ENCODE measurements around the gene ERG28. TPM values are rescaled to one million over a fixed set of nuclear protein-coding genes. Genes with fewer than 3 reads are reported as not detected.

The ERG28 gene
- total and polyA plus RNA-seq, 8 donors = 4.2 to 13.2 (median 7.3) TPM

GRCh38 chr14:75662966-75663365, 2.3 kb upstream of the ERG28 start:
- intact Hi-C loops (cut with DNase I) = no loop called here
- TF ChIP-seq CTCF (IDR thresholded peaks at IDR 0.05) = no peak
- no peak overlapping the region for H3K4me3 ChIP-seq
- H3K4me1 ChIP-seq = peaks cover 0 to 13% (median 0%) of the 10 kb centered on the region in 3 donors
- ATAC-seq (no peak), FAIRE-seq (no peak), DNase-seq (no peak)
- H3K36me3 ChIP-seq = no peaks in the 10 kb centered on the region
- WGBS, 2 donors = 72 to 78% methylated on average over 3 of the region's 3 CpGs
- no peaks in the 10 kb centered on the region for H3K27me3 ChIP-seq
- no peak overlapping the region for H3K27ac ChIP-seq
- H3K9me3 ChIP-seq = no peaks in the 10 kb centered on the region

GRCh38 chr14:75661499-75661814, 781 bp upstream of the ERG28 start:
- TF ChIP-seq CTCF (IDR thresholded peaks at IDR 0.05) = no peak
- FAIRE-seq = no peak
- peak overlapping the region; percentile 86 to 90 (median 89) for H3K27ac ChIP-seq
- ATAC-seq = peak; percentile 19 to 29 (median 22)
- peaks cover 0 to 4% (median 0%) of the 10 kb centered on the region in 3 donors for H3K36me3 ChIP-seq
- intact Hi-C loops (cut with DNase I) = no loop called here
- H3K9me3 ChIP-seq = no peaks in the 10 kb centered on the region
- H3K4me1 ChIP-seq = peaks cover 0 to 13% (median 0%) of the 10 kb centered on the region in 3 donors
- no peak for DNase-seq
- no peaks in the 10 kb centered on the region for H3K27me3 ChIP-seq
- peak overlapping the region; percentile 41 to 97 (median 92) for H3K4me3 ChIP-seq
- WGBS, 2 donors = 1% methylated on average over 18 of the region's 18 CpGs

- peak overlapping the region; percentile 86 to 90 (median 89) for H3K27ac ChIP-seq
- TF ChIP-seq CTCF (IDR thresholded peaks at IDR 0.05) = no peak
- 10 to 12% methylated on average over 4 of the region's 4 CpGs for WGBS, 2 donors
Observed at GRCh38 chr14:75660238-75660629, 442 bp downstream of the ERG28 start.

GRCh38 chr14:75658957-75659356, 1.7 kb downstream of the ERG28 start:
- DNase-seq (no peak), FAIRE-seq (no peak), ATAC-seq (no peak)
- no peaks in the 10 kb centered on the region for H3K27me3 ChIP-seq
- H3K27ac ChIP-seq = no peak overlapping the region
- no peaks in the 10 kb centered on the region for H3K9me3 ChIP-seq
- H3K4me3 ChIP-seq = no peak overlapping the region
- peaks cover 0 to 13% (median 0%) of the 10 kb centered on the region in 3 donors for H3K4me1 ChIP-seq
- WGBS, 2 donors = 93 to 99% methylated on average over 2 of the region's 2 CpGs
- H3K36me3 ChIP-seq = peaks cover 0 to 4% (median 0%) of the 10 kb centered on the region in 3 donors
- TF ChIP-seq CTCF (IDR thresholded peaks at IDR 0.05) = no peak
- intact Hi-C loops (cut with DNase I) = loop anchor here in 2 of 3 donors (5.0 to 10.0 kb wide), 2 partner anchors 82 to 84 kb away; partner anchors contain the start of gene FLVCR2 (in 2 of the 2)

More at GRCh38 chr14:75660238-75660629, 442 bp downstream of the ERG28 start:
- DNase-seq = no peak
- FAIRE-seq = no peak
- Histone ChIP-seq H3K4me3 (peak overlapping the region; percentile 37 to 97 (median 68)), H3K9me3 (no peaks in the 10 kb centered on the region), H3K36me3 (peaks cover 0 to 4% (median 0%) of the 10 kb centered on the region in 3 donors), H3K4me1 (peaks cover 0 to 13% (median 0%) of the 10 kb centered on the region in 3 donors), H3K27me3 (no peaks in the 10 kb centered on the region)
- ATAC-seq = no peak
- intact Hi-C loops (cut with DNase I) = no loop called here

- intact Hi-C loops (cut with DNase I) = loop anchor here in 2 of 3 donors (5.0 to 10.0 kb wide), 2 partner anchors 80 to 83 kb away; partner anchors contain the start of gene FLVCR2 (in 2 of the 2)
- Histone ChIP-seq H3K4me1 (peaks cover 0 to 13% (median 0%) of the 10 kb centered on the region in 3 donors), H3K4me3 (no peak overlapping the region), H3K27me3 (no peaks in the 10 kb centered on the region), H3K27ac (no peak overlapping the region), H3K9me3 (no peaks in the 10 kb centered on the region), H3K36me3 (peaks cover 0 to 4% (median 0%) of the 10 kb centered on the region in 3 donors)
- TF ChIP-seq CTCF (IDR thresholded peaks at IDR 0.05) = no peak
- ATAC-seq (no peak), FAIRE-seq (no peak), DNase-seq (no peak)
- WGBS, 2 donors = 77 to 81% methylated on average over 4 of the region's 4 CpGs
Observed at GRCh38 chr14:75657331-75657730, 3.3 kb downstream of the ERG28 start.
